DMS53 treated with DMSO at 0.1 percent for 48 hours (cell line): Measurements from ENCODE around the gene IMMT.
"Not testable (repeated sequence)": the region's sequence is repeated elsewhere in the genome, so short reads cannot be mapped to it uniquely, and the experiment has no call there.

Experiments
- DNase-seq: peaks from one replicate; lab custom pipeline; 2025; ENCODE audit not compliant: unreplicated experiment; lab: John Stamatoyannopoulos, UW

Gene IMMT

DNA sequence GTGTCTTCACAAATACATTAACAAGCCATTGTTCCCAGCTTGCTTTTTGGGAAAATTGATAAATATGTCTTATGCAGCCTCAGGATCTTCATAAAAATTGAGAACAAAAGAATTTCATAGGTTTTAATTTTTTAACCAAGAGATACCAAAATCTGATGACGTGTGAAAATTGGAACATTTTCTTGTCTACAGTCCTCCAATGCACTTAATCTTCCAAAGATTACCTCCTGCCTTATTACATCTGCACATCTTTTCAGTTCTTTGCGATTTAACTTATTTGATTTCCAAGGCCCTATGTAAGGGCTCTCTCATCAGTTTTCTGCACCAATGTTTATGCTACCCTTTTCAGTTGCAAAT is 7.1 kb upstream of the IMMT start:
- no peak for DNase-seq

GRCh38 chr2:86201671-86202335 is 6.5 kb upstream of the IMMT start:
- no peak for DNase-seq

DNA sequence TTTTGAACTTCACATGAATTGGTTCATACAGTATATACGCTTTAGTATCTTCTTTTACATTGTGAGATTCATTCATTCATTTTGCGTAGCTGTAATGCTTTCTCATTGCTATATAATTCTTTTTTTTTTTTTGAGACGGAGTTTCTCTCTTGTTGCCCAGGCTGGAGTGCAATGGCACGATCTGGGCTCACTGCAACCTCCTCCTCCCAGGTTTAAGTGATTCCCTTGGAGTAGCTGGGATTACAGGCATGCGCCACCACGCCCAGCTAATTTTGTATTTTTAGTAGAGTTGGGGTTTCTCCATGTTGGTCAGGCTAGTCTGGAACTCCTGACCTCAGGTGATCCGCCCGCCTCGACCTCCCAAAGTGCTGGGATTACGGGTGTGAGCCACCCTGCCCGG is 5.3 kb upstream of the IMMT start:
- DNase-seq: not testable (repeated sequence)

GRCh38 chr2:86199834-86200177 is 4.5 kb upstream of the IMMT start:
- DNase-seq: no peak

DNA sequence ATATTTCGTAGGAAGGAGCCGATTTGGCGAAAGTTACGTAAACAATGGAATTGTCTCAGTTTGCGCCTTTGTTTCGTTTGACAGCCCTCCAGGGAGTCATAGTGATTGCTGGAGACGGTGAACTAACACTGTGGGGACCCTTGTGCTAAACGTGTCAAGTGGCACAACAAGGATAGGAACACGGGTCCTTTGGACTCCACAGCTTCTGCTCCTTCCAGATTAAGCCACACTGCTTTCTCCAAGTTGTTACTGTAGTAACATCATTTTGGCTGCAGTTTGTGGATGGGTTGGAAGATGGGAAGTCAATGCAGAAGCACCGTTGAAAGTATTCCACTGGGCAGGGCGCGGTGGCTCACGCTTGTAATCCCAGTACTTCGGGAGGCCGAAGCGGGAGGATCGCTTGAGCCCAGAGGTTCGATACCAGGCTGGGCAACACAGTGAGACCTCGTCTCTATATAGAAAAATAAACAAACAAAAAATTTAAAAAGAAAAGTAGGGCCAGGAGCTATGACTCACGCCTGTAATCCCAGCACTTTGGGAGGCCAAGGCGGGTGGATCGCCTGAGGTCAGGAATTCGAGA is 636 bp upstream of the IMMT start:
- no peak for DNase-seq

DNA sequence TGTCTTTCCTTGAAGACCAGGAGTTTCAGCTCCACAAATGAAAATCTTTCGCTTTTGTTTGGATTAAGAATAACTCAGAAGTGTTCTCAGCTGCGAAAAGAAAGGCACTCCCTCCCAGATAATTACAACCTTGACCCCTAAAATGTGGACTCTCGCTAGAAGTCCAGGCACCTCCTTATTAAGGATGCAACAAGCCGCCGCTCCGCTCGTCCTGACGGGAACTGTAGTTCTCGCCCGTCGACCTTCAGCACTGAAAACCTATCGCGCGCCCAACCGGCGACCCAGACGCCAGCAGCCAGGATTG is 559 bp downstream of the IMMT start:
- no peak for DNase-seq

- no peak for DNase-seq
These were observed 1.2 kb downstream of the IMMT start for GRCh38 chr2:86193901-86194567.

GRCh38 chr2:86189782-86190416 is 5.4 kb downstream of the IMMT start:
- no peak for DNase-seq

DNA sequence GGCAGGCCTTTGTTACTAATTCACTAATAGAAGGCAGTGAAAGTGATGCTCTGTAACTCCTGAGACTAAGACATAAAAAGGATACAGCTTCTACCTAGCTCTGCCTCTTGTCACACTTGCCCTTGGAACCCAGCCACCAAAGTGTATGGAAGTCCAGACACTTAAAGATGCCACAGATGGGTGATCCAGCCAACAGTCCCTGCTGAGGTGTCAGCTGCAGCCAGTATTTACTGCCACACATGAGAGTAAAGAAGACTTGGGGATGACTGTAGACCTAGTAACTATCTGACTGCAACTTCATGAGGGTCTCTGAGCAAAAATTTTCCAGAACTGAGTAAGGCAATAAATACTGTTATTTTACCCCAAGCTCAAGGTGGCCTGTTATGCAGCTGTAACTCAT is 8.8 kb downstream of the IMMT start:
- no peak for DNase-seq

DNA sequence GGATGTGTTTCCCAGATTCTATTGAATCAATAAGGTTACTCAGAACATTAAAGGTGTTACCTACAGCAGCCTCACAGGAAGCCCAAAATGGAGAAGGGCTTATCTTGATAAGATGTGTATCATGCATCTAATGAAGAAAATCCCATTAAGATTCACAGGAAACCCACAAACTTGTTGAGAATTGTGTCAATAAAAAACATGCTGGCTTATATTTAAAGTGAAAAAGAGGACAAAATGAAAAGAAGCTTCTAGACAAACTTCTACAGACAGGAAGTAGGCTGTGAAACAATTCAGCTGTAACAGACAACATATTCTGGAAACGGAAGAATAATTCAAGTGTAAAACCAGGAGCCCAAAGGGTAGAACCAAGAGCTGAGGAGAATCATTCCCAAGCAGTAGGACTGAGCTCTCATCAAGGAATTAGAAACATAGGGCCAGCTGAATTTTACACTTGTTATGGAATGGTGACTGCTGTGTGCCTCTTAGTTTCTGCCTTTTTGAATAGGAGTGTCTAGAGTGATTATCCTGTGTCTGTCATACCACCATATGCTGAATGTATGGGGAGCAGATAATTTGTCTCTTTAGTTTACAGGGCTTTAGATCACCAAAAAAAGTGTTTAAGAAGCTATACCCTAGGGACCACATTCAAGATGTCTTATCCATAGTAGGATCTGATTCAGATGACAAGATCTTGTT is 9.6 kb downstream of the IMMT start:
- no peak for DNase-seq

DNA sequence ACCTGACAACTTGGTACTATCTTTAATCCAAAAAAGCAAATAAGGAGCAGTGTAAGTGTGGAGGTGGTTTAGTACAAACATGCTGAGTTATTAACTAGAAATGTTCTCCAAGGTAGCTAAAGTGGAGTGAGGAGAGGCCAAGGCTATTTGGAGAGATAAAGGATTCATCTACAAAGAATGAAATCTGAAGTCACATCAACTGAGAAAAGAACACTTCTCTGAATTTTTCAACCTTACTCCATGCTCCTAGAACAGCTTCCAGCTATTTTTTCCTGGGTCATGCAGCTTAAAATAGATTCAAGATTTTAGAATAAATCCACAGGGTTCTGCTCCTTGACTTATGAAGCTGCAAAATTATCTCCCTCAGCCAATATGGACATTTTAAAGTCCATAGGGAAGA is 18.7 kb downstream of the IMMT start:
- DNase-seq: no peak

- DNase-seq: no peak
These were observed 19.4 kb downstream of the IMMT start for GRCh38 chr2:86175828-86176227.

DNA sequence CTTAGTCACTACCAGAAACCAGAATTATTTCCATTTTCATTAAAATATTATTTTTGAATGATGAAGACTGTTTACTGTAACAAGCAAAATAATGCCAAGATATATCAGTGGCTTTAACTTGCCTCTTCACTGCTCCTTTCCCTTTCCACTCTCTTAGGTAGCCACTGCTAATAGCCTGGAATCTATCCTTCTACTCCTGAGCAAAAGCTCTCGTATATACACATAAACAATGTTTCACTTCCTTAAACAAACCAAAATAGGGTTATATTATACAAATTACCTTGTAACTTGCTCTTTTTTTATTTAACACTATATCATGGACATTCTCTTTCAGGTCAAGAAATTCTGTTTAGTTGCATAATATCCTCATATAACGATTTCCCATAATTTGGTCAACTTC is 20.8 kb downstream of the IMMT start:
- DNase-seq: no peak

GRCh38 chr2:86172610-86173009 is 22.7 kb downstream of the IMMT start:
- DNase-seq: no peak

DNA sequence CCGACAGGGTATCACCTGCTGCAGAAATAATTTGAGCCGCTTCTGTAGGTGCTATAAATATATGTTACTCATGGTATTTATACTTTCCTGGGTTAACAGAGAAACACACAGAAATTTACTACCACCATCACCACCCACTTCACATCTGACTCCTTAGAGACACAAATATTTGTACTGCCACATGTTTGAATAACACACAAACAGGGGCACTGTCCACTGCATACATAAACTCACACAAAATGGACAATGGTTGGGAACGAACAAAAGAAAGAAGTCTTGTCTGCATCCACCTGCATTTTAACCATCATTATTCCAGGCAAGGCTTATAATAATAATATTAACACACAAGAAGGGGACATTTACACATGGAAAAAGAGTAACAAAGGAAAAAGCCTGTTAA is 24.0 kb downstream of the IMMT start:
- peak; percentile 22 for DNase-seq

- DNase-seq: no peak
These were observed 24.8 kb downstream of the IMMT start for GRCh38 chr2:86170449-86170848.

GRCh38 chr2:86160156-86160952 is 34.9 kb downstream of the IMMT start:
- no peak for DNase-seq

DNA sequence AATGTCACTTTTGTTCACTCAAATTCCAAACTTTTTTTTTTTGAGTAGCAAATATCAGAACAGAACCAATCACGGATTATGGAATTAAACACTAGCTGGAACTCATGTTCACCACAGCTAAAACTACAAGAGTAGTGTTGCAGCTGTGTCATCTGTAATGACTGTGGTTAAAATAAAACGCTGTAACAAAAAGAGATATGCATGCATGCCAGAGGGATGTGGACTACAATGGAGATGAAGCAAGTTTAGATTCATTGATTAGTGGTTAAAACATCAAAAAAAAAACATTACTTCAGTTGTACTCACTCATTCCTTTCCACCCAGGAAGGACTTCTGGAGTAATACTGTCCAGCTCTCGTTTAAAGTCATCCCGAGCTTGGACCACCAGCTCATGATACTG is 37.0 kb downstream of the IMMT start:
- DNase-seq: no peak

- DNase-seq: no peak
These were observed 38.2 kb downstream of the IMMT start for GRCh38 chr2:86157009-86157556.

DNA sequence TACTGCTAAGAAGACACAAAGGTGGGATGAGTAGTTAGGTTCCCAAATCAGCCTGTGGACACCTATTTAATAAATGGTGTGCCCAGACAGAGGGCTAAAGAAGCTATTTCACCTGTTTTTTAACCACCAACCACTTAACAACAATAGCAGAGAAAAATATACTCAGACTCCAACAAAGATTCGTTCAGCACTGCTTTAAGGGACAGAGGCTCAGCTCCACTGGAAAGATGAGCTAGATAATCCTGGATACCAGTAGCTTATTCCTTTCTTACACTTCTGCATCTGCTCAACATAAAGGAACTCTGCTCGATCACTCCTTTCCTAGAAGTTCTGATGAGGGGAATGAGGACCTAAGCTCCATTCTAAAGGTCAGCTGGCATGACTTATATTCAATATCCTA is 44.8 kb downstream of the IMMT start:
- no peak for DNase-seq

DNA sequence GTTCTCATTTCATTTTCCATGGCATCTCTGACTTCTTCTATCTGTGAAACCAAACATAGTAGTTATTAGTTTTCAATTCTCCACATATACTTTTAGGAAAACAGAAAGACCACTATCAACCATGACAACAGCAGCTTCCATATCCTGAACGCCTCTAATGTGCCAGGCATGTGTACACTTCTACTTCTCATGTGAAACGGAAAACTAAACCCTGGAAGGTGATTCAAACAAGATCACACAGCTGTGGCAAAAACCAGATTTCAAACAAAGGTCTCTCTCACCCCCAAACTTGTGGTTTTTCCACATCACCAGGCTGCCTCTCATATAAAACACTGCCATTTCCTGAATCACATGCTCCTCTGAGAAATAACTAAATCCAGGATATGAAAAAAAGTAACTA is 47.5 kb downstream of the IMMT start:
- DNase-seq: no peak
